Small intestine (tissue), 7 donors: ENCODE results near the gene SH3GLB2. TPM values are rescaled to one million over a fixed set of nuclear protein-coding genes. Genes with fewer than 3 reads are reported as not detected.
A peak's percentile ranks its signal among the peaks of the same experiment; 100 is the strongest.

ENCODE experiments used
- DNase-seq, 2 donors: peaks; one replicate each; pipeline versions ENCODE4 v3.0.0 to v3.0.0-alpha.2; 2013
- FAIRE-seq: peaks from 2 replicates; lab custom pipeline; 2012; peaks lifted over from hg19 to GRCh38; lab: Jason Lieb, UNC
- H3K27ac ChIP-seq, 3 donors: one replicate each; pipeline ENCODE4 v1.5.1; 2013; ENCODE audit warnings: low read length in 2 of 3, mild to moderate bottlenecking in 2 of 3, control low read depth in 1 of 3, inconsistent platforms in 1 of 3, low read depth in 1 of 3, moderate library complexity in 1 of 3
- H3K27me3 ChIP-seq, 3 donors: one replicate each; pipeline ENCODE4 v1.6.1; 2013; ENCODE audit warnings: low read length in 3 of 3, inconsistent platforms in 1 of 3; ENCODE audit not compliant: control insufficient read depth in 3 of 3, insufficient read depth in 3 of 3
- H3K36me3 ChIP-seq, 3 donors: one replicate each; pipeline ENCODE4 v1.6.1; 2013; ENCODE audit warnings: low read length in 3 of 3, inconsistent platforms in 1 of 3, low read depth in 1 of 3, mild to moderate bottlenecking in 1 of 3, moderate library complexity in 1 of 3; ENCODE audit not compliant: control insufficient read depth in 3 of 3, insufficient read depth in 2 of 3
- H3K4me1 ChIP-seq, 3 donors: one replicate each; pipeline ENCODE4 v1.6.1; 2013; ENCODE audit warnings: low read length in 2 of 3, inconsistent platforms in 1 of 3, low read depth in 1 of 3, mild to moderate bottlenecking in 1 of 3, moderate library complexity in 1 of 3; ENCODE audit not compliant: control insufficient read depth in 3 of 3, insufficient read depth in 2 of 3
- H3K4me3 ChIP-seq, 3 donors: one replicate each; pipeline ENCODE4 v1.5.1; 2013; ENCODE audit warnings: low read length in 3 of 3, control low read depth in 1 of 3, inconsistent platforms in 1 of 3, low read depth in 1 of 3, mild to moderate bottlenecking in 1 of 3, moderate library complexity in 1 of 3
- H3K9me3 ChIP-seq, 2 donors: one replicate each; pipeline ENCODE4 v1.6.1; 2013; ENCODE audit warnings: low read depth in 1 of 2, low read length in 1 of 2; ENCODE audit not compliant: control insufficient read depth in 2 of 2, insufficient read depth in 1 of 2
- WGBS, 3 donors: extraction: QIAGEN DNeasy Blood & Tissue Kit; methylation state at CpG; one replicate each; pipeline ENCODE4 v1.1.7; 2013; 5-methylcytosine and 5-hydroxymethylcytosine counted together
- polyA plus RNA-seq, 4 donors: library from polyadenylated mRNA; stranded (reverse) in 3 of 4; unstranded in 1 of 4; fragments of 200-250 nt in 3 of 4; fragments of 120-200 nt in 1 of 4; gene quantifications; one replicate each; pipeline versions ENCODE4 v1.2.1 to v1.2.3, GENCODE V29; 2013
- donor health status: healthy with polysubstance abuse.
- donor health status: control.
- donor health status: control.
- donor health status: Bipolar disorder and iron deficiency.
- donor health status: healthy.

Gene SH3GLB2
- polyA plus RNA-seq, 4 donors: 85.2 to 112 (median 92.3) TPM

- Histone ChIP-seq H3K4me3 (no peak overlapping the region), H3K36me3 (peaks cover 12 to 82% (median 18%) of the 10 kb centered on the region in 3 donors), H3K27me3 (no peaks in the 10 kb centered on the region), H3K9me3 (no peaks in the 10 kb centered on the region), H3K4me1 (no peaks in the 10 kb centered on the region), H3K27ac (no peak overlapping the region)
- FAIRE-seq (no peak), DNase-seq (no peak)
- WGBS, 3 donors: 96 to 97% (median 97%) methylated on average over 10 to 12 of the region's 12 CpGs
Measured at GRCh38 chr9:129060991-129061390, 32.9 kb upstream of the SH3GLB2 start.

DNA sequence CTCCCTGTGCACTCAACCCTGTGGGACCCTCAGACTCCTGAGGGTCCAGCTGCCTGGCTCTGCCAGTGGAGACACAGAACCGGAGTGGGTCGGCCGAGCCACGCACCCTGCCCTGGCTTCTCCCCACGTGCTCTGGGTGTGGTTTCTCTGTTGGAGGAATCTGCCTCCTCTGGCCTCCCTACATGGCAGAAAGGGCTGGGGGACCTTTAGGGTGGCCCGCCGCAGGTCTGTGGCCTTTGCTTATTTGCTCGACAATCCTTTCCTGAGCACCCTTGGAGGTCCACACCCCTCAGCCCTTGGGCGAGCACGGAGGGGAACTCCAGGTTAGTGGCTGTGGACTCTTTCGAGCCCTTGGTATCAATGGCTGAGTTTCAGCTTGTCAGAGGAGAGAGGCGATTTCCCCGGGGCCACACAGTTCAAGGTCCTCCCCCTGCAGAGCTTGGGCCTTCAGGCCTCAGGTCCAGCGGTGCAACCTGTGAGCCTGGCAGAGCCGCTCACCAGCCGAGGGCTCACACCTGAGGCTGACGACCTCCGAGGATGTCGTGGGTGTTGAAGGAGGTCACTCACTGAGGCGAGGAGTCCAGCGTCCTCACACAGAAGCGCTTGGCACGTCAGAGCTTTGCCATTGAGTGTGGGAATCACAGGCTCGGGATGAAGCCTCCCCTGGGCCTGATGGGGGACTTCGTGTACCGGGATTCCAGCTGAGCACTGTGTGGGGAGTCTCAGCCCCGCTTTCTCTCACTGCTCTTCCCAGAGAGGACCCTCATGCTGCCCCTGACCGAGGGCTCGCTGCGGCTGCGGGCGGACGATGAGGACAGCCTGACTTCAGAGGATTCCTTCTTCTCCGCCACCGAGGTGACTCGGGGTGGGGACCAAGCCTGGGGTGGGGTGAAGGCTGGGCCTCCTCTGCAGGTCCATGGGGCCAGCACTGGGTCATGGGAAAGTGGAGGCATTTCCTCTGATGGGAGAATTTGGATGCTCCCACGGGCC, 32.0 kb upstream of the SH3GLB2 start:
- H3K4me1 ChIP-seq: no peaks in the 10 kb centered on the region
- no peaks in the 10 kb centered on the region for H3K9me3 ChIP-seq
- peaks cover 7 to 76% (median 17%) of the 10 kb centered on the region in 3 donors for H3K36me3 ChIP-seq
- H3K27me3 ChIP-seq: no peaks in the 10 kb centered on the region
- no peak overlapping the region for H3K4me3 ChIP-seq
- WGBS, 3 donors: 93 to 96% (median 95%) methylated on average over 36 to 37 of the region's 37 CpGs
- no peak overlapping the region for H3K27ac ChIP-seq
- FAIRE-seq: no peak
- DNase-seq: no peak

GRCh38 chr9:129058965-129059795, 31.0 kb upstream of the SH3GLB2 start:
- Histone ChIP-seq H3K4me3 (no peak overlapping the region), H3K27me3 (no peaks in the 10 kb centered on the region), H3K4me1 (no peaks in the 10 kb centered on the region), H3K36me3 (peaks cover 7 to 70% (median 12%) of the 10 kb centered on the region in 3 donors), H3K27ac (no peak overlapping the region), H3K9me3 (no peaks in the 10 kb centered on the region)
- 83 to 87% (median 86%) methylated on average over 21 of the region's 21 CpGs for WGBS, 3 donors
- FAIRE-seq: no peak
- DNase-seq: peak in 1 of 2 donors; percentile 49

- 87 to 90% (median 89%) methylated on average over 5 of the region's 5 CpGs for WGBS, 3 donors
- peaks cover under 1 to 65% (median 13%) of the 10 kb centered on the region in 3 donors for H3K36me3 ChIP-seq
- no peak for FAIRE-seq
Measured at GRCh38 chr9:129054163-129054851, 26.2 kb upstream of the SH3GLB2 start.

DNA sequence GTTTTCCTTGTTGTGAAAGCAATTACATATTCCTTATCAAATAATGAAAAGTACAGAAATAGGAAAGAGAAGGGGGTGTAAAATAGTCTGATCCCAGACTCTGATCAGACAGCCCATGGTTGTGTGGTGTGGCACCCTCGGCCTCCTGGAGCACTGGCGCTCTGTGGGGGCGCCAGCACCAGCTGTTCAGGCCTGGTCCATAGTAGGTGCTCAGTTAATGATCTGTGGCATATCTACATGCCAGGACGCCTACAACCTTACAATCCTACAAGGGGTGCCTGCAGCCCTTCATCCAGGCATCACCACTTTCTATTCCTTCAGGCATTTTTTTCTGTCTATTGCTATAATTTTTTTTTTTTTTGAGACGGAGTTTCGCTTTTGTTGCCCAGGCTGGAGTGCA, 24.9 kb upstream of the SH3GLB2 start:
- no peak for DNase-seq
- Histone ChIP-seq H3K36me3 (peaks cover 13 to 70% (median 15%) of the 10 kb centered on the region in 3 donors), H3K9me3 (no peaks in the 10 kb centered on the region), H3K27ac (peak overlapping the region in 2 of 3 donors; percentile 71 to 91), H3K4me3 (no peak overlapping the region), H3K4me1 (peaks cover 0 to 2% (median 0%) of the 10 kb centered on the region in 3 donors), H3K27me3 (no peaks in the 10 kb centered on the region)
- FAIRE-seq: no peak
- 80 to 92% (median 87%) methylated on average over 6 of the region's 6 CpGs for WGBS, 3 donors

More at GRCh38 chr9:129054163-129054851, 26.2 kb upstream of the SH3GLB2 start:
- peaks cover 0 to 2% (median 0%) of the 10 kb centered on the region in 3 donors for H3K4me1 ChIP-seq
- H3K4me3 ChIP-seq: no peak overlapping the region
- H3K27ac ChIP-seq: no peak overlapping the region
- H3K9me3 ChIP-seq: no peaks in the 10 kb centered on the region
- no peaks in the 10 kb centered on the region for H3K27me3 ChIP-seq
- DNase-seq: no peak

DNA sequence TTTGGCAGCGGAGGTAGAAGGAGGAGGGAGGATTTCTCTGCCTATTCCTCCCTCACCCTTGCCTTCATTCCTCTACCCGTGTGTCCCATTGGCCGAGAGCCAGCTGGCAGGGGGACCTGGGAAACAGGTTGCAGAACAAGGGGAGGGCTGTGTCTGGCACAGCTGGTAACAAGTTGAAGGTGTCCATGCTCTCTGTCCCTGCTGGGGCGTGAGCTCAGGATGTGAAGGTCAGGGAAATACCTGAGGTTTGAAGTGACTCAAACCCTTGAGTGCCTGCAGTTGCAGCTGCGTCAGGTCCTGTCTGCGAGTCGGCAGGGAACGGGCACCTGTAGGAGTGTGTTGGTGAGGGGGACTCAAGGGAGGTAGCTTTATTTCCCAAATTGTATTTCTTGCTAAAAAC, 24.5 kb upstream of the SH3GLB2 start:
- no peaks in the 10 kb centered on the region for H3K27me3 ChIP-seq
- H3K4me1 ChIP-seq: peaks cover 0 to 2% (median 0%) of the 10 kb centered on the region in 3 donors
- WGBS, 3 donors: 8 to 58% (median 36%) methylated on average over 8 of the region's 8 CpGs
- peak overlapping the region in 2 of 3 donors; percentile 81 to 91 for H3K27ac ChIP-seq
- FAIRE-seq (no peak), DNase-seq (peak in 1 of 2 donors; percentile 98)
- no peak overlapping the region for H3K4me3 ChIP-seq
- H3K9me3 ChIP-seq: no peaks in the 10 kb centered on the region
- H3K36me3 ChIP-seq: peaks cover 13 to 71% (median 15%) of the 10 kb centered on the region in 3 donors

GRCh38 chr9:129042016-129042415, 13.9 kb upstream of the SH3GLB2 start:
- DNase-seq: no peak
- no peak overlapping the region for H3K27ac ChIP-seq
- peaks cover 0 to 17% (median 0%) of the 10 kb centered on the region in 3 donors for H3K4me1 ChIP-seq
- WGBS, 3 donors: 92 to 94% (median 93%) methylated on average over 16 of the region's 16 CpGs
- no peak overlapping the region for H3K4me3 ChIP-seq
- no peaks in the 10 kb centered on the region for H3K27me3 ChIP-seq
- FAIRE-seq: no peak
- H3K36me3 ChIP-seq: peaks cover 9 to 58% (median 20%) of the 10 kb centered on the region in 3 donors
- no peaks in the 10 kb centered on the region for H3K9me3 ChIP-seq
